BLaER1 (cell line): ENCODE measurements around the gene TMEM161A.

Experiments used
- H3K27ac ChIP-seq: shearing (Covaris generic); formaldehyde crosslinking; 2 replicates; pipeline ENCODE4 v1.8.1; 2022
- H3K27me3 ChIP-seq: shearing (Covaris generic); formaldehyde crosslinking; 2 replicates; pipeline ENCODE4 v1.8.1; 2022
- H3K36me3 ChIP-seq: shearing (Covaris generic); formaldehyde crosslinking; 2 replicates; pipeline ENCODE4 v1.8.1; 2022
- H3K4me1 ChIP-seq: shearing (Covaris generic); formaldehyde crosslinking; 2 replicates; pipeline ENCODE4 v1.8.1; 2022
- H3K4me2 ChIP-seq: shearing (Covaris generic); formaldehyde crosslinking; 2 replicates; pipeline ENCODE4 v1.8.1; 2022
- H3K4me3 ChIP-seq: shearing (Covaris generic); formaldehyde crosslinking; 2 replicates; pipeline ENCODE4 v1.8.1; 2022
- H3K9ac ChIP-seq: shearing (Covaris generic); formaldehyde crosslinking; 2 replicates; pipeline ENCODE4 v1.8.1; 2022
- H3K9me3 ChIP-seq: shearing (Covaris generic); formaldehyde crosslinking; 2 replicates; pipeline ENCODE4 v1.8.1; 2022
- H4K20me1 ChIP-seq: shearing (Covaris generic); formaldehyde crosslinking; 2 replicates; pipeline ENCODE4 v1.8.1; 2022
- Cebpa-rat ChIP-seq: shearing (Covaris generic); IDR thresholded peaks from 2 replicates; pipeline ENCODE4 v1.8.1; 2022

Gene TMEM161A

DNA sequence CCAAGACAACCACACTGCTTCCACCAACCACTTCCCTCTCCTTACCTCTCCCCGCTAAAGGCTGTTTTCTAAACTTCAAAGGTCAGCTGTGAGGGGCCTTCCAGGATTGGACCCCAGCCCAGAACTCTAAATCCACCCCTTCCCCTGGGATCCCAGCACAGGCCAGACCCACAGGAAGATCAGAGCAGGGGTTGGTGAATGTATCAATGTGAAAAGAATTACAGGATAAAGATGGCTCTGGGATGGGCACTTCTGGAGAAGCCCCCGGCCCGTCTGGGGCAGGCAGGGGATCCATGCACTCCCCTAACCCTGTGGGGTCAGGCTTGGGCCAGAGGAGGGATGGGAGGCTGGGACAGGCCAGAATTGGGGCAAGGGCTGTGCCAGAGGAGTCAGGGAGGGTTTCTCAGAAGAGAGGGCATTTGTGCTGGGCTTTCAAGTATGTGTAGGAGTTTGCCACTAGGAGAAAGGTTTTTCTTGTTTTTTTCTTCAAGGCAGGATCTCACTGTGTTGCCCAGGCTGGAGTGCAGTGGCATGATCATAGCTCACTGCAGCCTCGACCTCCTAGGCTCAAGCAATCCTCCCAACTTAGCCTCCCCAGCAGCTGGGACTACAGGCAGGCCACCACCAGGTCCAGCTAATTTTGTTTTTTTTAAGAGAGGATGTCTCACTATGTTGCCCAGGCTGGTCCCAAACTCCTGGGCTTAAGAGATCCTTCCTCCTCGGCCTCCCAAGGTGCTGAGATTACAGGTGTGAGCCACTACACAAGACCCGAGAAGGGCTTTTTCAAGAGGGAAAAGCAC lies 32.8 kb upstream of the TMEM161A start:
- no peaks in the 10 kb centered on the region for H3K9me3 ChIP-seq
- no peaks in the 10 kb centered on the region for H3K27me3 ChIP-seq
- H3K4me2 ChIP-seq: peak overlapping the region; percentile 88
- peak overlapping the region; percentile 50 for H3K4me3 ChIP-seq
- H3K4me1 ChIP-seq: peaks cover 27% of the 10 kb centered on the region
- peaks cover 36% of the 10 kb centered on the region for H4K20me1 ChIP-seq
- no peak overlapping the region for H3K27ac ChIP-seq
- TF ChIP-seq Cebpa-rat: no peak
- H3K36me3 ChIP-seq: peaks cover 11% of the 10 kb centered on the region; the same call in 1 of the 2 replicates
- no peak overlapping the region for H3K9ac ChIP-seq

DNA sequence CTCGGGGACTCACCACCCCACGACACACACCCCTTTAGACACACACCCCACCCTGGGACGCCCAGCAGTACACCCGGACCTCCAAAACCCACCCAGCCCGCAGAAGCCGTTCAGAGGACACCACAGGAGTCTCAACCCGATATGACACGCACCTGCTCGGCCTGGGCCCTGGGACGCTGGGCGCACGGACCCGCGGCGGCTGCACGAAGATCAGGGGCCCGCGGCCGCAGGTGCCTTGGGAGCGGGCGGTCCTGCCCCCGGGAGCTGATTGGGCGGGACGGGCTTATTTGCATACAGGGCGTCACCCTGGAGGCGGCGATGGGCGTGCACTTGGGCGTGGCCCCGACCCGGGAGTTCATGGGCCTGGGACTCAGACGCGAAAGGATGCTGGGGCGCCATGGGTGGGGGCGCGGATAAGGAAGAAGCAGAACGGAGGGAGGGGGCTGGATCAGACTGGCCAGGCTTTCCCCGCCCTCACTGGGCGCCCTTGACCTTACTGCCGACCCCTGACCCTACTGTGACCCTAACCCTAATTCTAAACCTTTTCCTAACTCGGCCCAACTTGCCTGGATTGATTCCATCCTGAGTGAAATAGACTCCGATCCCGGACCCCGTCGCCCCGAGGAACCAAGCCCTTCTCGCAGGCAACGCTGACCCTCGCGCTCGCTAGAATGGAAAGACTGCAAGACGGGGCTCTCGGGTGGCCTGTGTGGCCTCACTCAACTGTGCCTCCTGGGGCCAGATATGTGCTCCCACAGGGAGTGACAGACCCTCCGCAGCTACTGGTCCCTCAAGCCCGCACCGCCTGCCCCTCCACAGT lies 32.0 kb upstream of the TMEM161A start, which contains the start of gene MEF2B:
TSS of gene MEF2B (minus strand) at position 211 of the 820 bp plus-strand sequence. CDS start 19,528 bp downstream, outside the sequence.
- Histone ChIP-seq H3K4me3 (peak within 1 kb of the TSS; percentile 50), H3K36me3 (0 out of 2 replicates have a peak, but pooled peaks cover 5% of the 10 kb centered on the region), H3K4me1 (peaks cover 27% of the 10 kb centered on the region), H4K20me1 (peaks cover 36% of the 10 kb centered on the region), H3K9me3 (no peaks in the 10 kb centered on the region), H3K27me3 (no peaks in the 10 kb centered on the region), H3K9ac (no peak within 1 kb of the TSS), H3K4me2 (peak within 1 kb of the TSS; percentile 88), H3K27ac (no peak within 1 kb of the TSS)
- TF ChIP-seq Cebpa-rat: no peak

DNA sequence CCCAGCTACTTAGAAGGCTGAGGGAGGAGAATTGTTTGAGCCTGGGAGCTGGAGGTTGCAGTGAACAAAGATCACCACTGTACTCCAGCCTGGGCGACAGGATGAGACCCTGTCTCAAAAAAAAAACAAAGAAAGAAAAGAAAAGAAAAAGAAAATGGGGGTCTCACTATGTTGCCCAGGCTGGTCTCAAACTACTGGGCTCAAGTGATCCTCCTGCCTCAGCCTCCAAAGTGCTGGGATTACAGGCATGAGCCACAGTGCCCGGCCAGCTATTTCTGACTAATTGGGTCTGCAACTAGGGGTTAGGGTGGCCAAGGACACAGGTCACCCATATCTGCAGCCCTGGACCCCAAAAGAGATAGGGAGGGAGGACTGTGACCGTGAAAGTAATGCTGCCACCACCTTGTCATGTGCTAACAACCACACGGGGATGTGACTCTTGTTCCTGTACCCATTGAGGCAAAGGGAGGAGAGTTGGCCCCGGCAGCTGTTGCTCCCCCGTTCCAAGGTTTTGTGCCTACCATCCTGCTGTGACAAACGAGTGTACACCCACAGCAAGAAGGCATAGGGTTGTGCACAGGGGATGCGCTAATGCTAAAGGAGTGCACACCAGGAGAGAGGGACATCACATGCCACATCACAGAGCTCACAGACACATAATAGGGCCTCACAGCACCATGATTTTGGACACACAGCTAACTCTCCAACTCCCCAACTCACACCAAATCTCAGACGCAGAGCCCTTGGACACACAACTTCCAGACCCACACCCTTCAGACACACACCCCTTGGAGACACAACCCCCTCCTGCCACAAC lies 31.2 kb upstream of the TMEM161A start:
- Histone ChIP-seq H3K4me2 (peak overlapping the region; percentile 88), H3K27ac (no peak overlapping the region), H3K4me3 (peak overlapping the region; percentile 50)

DNA sequence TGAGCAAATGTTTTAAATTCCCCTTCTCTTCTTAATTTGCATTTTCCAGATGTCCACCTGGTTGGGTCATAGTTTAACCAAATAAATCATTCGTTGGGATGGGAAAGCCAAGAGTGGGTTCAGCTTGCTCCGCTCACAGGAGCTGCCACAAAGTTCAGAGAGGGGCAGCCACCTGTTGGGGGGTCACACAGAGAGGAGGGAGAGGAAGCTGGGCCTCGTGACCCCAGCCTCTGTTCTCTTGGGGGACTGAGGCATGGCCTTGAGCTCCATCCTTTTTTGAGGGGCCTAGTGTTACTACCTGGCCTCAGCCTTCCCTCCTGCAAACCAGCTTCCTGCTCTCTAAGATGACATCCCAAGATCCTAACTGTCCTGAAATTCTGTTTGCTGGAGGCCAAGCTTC lies 29.3 kb upstream of the TMEM161A start:
- Histone ChIP-seq H3K4me1 (peaks cover 27% of the 10 kb centered on the region), H3K4me2 (no peak overlapping the region)

More for the DNA sequence above, 31.2 kb upstream of the TMEM161A start:
- Histone ChIP-seq H3K27me3 (no peaks in the 10 kb centered on the region), H3K9me3 (no peaks in the 10 kb centered on the region), H3K9ac (no peak overlapping the region), H3K4me1 (peaks cover 27% of the 10 kb centered on the region), H3K36me3 (peaks cover 5% of the 10 kb centered on the region; the same call in 1 of the 2 replicates), H4K20me1 (peaks cover 36% of the 10 kb centered on the region)
- TF ChIP-seq Cebpa-rat: no peak

DNA sequence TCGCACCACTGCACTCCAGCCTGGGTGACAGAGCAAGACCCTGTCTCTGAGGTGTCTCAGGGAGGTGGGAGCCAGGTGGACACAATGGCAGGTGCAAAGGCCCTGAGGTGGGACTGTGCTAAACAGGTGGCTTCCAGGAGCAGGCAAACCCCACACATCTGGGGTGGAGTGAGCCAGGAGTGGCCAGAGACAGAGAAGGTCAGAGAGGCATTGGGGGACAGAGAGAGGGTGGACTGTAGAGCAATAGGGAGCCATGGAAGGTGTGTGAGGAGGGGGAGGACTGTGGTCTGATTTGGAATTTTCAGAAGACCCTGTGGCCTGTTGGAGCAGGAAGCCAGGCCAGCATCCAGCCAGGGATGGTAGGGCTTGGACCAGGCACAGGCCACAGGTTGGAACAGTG lies 27.1 kb upstream of the TMEM161A start:
- H3K4me2 ChIP-seq: no peak overlapping the region
- H3K9me3 ChIP-seq: no peaks in the 10 kb centered on the region
- no peak for TF ChIP-seq Cebpa-rat
- peaks cover 18% of the 10 kb centered on the region for H4K20me1 ChIP-seq
- peaks cover 19% of the 10 kb centered on the region for H3K4me1 ChIP-seq
- no peak overlapping the region for H3K4me3 ChIP-seq
- no peak overlapping the region for H3K27ac ChIP-seq
- no peaks in the 10 kb centered on the region for H3K27me3 ChIP-seq
- peaks cover 5% of the 10 kb centered on the region; the same call in 1 of the 2 replicates for H3K36me3 ChIP-seq
- no peak overlapping the region for H3K9ac ChIP-seq

More for the DNA sequence above, 29.3 kb upstream of the TMEM161A start:
- TF ChIP-seq Cebpa-rat: no peak
- H3K27me3 ChIP-seq: no peaks in the 10 kb centered on the region
- no peak overlapping the region for H3K4me3 ChIP-seq
- no peak overlapping the region for H3K27ac ChIP-seq
- no peak overlapping the region for H3K9ac ChIP-seq
- H4K20me1 ChIP-seq: peaks cover 36% of the 10 kb centered on the region
- H3K36me3 ChIP-seq: peaks cover 5% of the 10 kb centered on the region; the same call in 1 of the 2 replicates
- H3K9me3 ChIP-seq: no peaks in the 10 kb centered on the region

DNA sequence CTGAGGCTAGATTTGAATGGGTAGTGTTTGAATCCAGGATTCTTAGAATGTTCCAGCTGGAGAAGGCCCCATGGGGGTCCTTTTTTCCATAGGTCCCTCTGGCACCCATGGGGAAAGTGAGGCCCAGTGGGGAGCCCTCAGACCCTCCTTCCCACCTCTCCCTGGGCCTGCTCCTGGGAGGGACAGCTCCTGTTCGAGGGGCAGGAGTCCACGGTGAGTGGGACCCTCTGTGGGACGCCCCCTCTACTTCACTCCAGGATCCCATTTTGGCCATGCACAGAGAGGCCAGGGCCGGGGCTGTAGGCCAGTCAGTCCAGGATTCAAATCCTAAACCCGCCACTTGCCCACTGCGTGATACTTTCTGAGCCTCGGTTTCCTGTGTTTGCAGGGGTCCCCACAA lies 24.2 kb upstream of the TMEM161A start:
- no peak overlapping the region for H3K4me3 ChIP-seq
- TF ChIP-seq Cebpa-rat: no peak

DNA sequence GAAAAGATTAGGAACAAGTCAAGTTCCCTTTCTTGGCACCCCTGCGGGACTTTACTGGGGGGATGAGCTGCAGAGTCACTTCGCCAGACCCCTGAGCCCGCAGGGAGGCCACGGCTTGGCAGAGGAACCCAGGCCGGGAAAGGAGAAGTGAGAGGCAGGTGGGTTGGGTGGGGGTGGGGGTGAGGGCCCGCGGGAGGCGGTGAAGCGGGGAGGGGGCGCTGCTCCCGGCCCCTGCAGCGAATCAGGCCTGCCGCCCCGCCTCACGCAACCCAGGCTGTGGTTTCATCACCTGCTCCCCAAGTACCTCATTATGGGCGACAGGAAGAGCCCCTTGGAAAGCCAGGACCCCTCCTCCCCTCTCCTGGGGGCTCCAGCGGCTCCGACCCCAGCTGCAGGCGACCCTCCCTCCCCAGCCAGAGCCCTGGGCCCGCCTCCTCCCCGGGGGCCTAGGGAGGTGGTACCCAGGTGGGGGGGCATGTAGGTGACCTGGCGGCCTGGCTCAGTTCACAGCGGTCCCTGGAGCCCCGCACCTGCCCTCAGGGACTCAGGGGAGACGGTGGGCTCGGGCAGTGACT lies 22.3 kb upstream of the TMEM161A start:
- Histone ChIP-seq H3K4me2 (peak overlapping the region; percentile 63), H3K4me1 (peaks cover 32% of the 10 kb centered on the region), H3K4me3 (no peak overlapping the region), H3K9ac (no peak overlapping the region), H3K36me3 (peaks cover 17% of the 10 kb centered on the region), H3K9me3 (no peaks in the 10 kb centered on the region), H3K27me3 (no peaks in the 10 kb centered on the region), H4K20me1 (no peaks in the 10 kb centered on the region), H3K27ac (peak overlapping the region; percentile 65)
- TF ChIP-seq Cebpa-rat: no peak

More for the DNA sequence above, 24.2 kb upstream of the TMEM161A start:
- Histone ChIP-seq H3K27me3 (no peaks in the 10 kb centered on the region), H3K9me3 (no peaks in the 10 kb centered on the region), H4K20me1 (no peaks in the 10 kb centered on the region), H3K4me1 (peaks cover 32% of the 10 kb centered on the region), H3K9ac (no peak overlapping the region), H3K4me2 (no peak overlapping the region), H3K27ac (no peak overlapping the region), H3K36me3 (peaks cover 5% of the 10 kb centered on the region; the same call in 1 of the 2 replicates)

DNA sequence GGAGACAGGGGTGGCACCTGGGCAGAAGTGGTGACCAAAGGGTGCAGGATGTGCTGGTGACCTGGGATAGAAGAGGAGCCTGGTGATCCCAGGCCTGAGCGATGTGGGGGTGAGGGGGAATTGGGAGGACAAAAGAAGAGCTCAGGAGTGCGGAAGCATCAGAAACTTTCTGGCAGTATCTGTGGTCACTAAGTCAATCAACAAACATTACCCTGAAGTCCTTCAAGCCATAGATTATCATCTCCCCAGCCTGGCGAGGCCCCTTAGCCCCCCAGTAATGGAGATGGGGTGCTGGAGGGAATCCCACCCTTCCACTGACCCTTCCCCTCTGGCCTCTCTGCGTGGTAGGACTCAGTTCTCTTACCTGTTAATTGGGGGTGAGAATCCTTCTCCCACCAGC lies 21.3 kb upstream of the TMEM161A start:
- Histone ChIP-seq H4K20me1 (no peaks in the 10 kb centered on the region), H3K27ac (no peak overlapping the region), H3K4me1 (peaks cover 32% of the 10 kb centered on the region), H3K27me3 (no peaks in the 10 kb centered on the region), H3K4me3 (no peak overlapping the region), H3K36me3 (peaks cover 22% of the 10 kb centered on the region), H3K9ac (no peak overlapping the region), H3K9me3 (no peaks in the 10 kb centered on the region), H3K4me2 (no peak overlapping the region; the same call in 1 of the 2 replicates)
- TF ChIP-seq Cebpa-rat: no peak

DNA sequence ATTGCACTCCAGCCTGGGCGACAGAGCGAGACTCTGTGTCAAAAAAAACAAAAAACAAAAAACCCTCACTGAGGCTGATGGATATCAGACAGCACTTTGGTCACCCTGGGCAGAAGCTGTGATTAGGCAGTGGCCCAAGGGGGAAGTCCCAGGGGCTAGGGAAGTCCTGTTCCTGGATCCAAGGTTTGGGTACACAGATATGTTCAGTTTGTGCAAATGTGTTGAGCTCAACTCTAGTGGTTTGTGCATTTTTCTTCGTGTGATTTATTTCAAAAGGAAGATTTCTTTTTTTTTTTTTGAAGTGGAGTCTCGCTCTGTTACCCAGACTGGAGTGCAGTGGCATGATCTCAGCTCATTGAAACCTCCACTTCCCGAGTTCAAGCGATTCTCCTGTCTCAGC lies 19.5 kb upstream of the TMEM161A start:
- H3K9ac ChIP-seq: no peak overlapping the region
- TF ChIP-seq Cebpa-rat: no peak
- H3K4me2 ChIP-seq: no peak overlapping the region
- peaks cover 22% of the 10 kb centered on the region for H3K36me3 ChIP-seq
- H4K20me1 ChIP-seq: no peaks in the 10 kb centered on the region
- peaks cover 35% of the 10 kb centered on the region for H3K4me1 ChIP-seq
- H3K4me3 ChIP-seq: no peak overlapping the region
- H3K27me3 ChIP-seq: no peaks in the 10 kb centered on the region
- H3K9me3 ChIP-seq: no peaks in the 10 kb centered on the region
- no peak overlapping the region for H3K27ac ChIP-seq
